ENCODE data around the gene MAP1LC3C. TPM values are rescaled to one million over a fixed set of nuclear protein-coding genes. Genes with fewer than 3 reads are reported as not detected.

Gene MAP1LC3C
- total RNA-seq, 4 donors from 2014 or later = 0.85 to 6.7 TPM; not detected in 2

DNA sequence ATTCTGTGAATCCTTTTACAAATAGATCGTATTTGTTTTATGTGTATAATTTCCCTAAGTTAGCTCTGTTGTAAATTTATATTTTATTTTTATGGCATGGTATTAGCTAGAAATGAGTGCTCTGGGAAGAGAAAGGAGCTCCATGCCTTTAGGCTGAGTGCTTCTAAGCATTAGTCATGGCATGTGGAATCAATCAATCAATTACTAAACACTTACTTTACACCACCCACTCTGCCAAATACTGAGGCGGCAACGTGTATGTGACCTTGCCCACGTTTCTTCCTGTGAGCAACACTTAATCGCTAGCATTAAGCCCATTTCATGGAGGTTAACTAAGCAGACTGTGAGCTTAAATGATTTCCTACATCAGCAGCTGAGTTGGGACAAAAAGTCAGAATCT, 48.5 kb downstream of the MAP1LC3C start:
- peaks cover 0 to 4% (median 3%) of the 10 kb centered on the region in 3 donors for H3K4me1 ChIP-seq
- intact Hi-C loops (cut with DNase I) = no loop called here
- TF ChIP-seq, protein P1, sequence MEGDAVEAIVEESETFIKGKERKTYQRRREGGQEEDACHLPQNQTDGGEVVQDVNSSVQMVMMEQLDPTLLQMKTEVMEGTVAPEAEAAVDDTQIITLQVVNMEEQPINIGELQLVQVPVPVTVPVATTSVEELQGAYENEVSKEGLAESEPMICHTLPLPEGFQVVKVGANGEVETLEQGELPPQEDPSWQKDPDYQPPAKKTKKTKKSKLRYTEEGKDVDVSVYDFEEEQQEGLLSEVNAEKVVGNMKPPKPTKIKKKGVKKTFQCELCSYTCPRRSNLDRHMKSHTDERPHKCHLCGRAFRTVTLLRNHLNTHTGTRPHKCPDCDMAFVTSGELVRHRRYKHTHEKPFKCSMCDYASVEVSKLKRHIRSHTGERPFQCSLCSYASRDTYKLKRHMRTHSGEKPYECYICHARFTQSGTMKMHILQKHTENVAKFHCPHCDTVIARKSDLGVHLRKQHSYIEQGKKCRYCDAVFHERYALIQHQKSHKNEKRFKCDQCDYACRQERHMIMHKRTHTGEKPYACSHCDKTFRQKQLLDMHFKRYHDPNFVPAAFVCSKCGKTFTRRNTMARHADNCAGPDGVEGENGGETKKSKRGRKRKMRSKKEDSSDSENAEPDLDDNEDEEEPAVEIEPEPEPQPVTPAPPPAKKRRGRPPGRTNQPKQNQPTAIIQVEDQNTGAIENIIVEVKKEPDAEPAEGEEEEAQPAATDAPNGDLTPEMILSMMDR (IDR thresholded peaks at IDR 0.05) = no peak
- TF ChIP-seq POLR2A (IDR thresholded peaks at IDR 0.05) = no peak
- no peak overlapping the region for H3K27ac ChIP-seq
- no peak for DNase-seq
- no peaks in the 10 kb centered on the region for H3K36me3 ChIP-seq
- peaks cover 0 to 5% (median 0%) of the 10 kb centered on the region in 4 donors for H3K27me3 ChIP-seq
- H3K9me3 ChIP-seq = no peaks in the 10 kb centered on the region
- H3K4me3 ChIP-seq = no peak overlapping the region
- WGBS, 2 donors = 26 to 33% methylated on average over 5 of the region's 5 CpGs

DNA sequence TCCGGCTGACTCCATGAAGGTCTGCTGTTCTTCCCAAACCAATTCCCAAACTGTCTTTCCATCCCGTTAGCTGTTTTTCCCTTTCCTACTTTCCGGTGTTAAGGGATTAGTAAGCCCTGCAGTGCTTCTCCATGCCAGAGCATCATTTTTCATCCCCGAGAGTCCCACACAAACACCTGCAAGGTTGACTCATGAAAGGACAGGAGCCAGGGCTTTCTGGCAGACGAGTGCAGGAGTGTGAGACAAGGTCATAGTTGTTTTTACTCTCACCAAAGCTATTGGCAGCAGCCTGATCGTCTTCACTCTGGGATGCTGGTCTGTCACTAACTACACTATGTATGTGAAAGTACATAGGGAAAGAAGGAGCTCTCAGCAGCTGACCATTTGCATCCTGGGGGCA, 51.5 kb downstream of the MAP1LC3C start:
- Histone ChIP-seq H3K36me3 (no peaks in the 10 kb centered on the region), H3K4me1 (peaks cover 0 to 4% (median 3%) of the 10 kb centered on the region in 3 donors), H3K4me3 (no peak overlapping the region), H3K27ac (no peak overlapping the region), H3K9me3 (no peaks in the 10 kb centered on the region), H3K27me3 (peaks cover 0 to 5% (median 0%) of the 10 kb centered on the region in 4 donors)
- WGBS, 2 donors = 32 to 36% methylated on average over 6 of the region's 6 CpGs
- no peak for TF ChIP-seq POLR2A (IDR thresholded peaks at IDR 0.05)
- TF ChIP-seq, protein P1 (IDR thresholded peaks at IDR 0.05) = no peak
- no peak for DNase-seq
- intact Hi-C loops (cut with DNase I) = no loop called here

Other genes starting within 250 kb of the MAP1LC3C start
- 1 to 10 TPM; 1.5 to 9.2 (median 5.3) TPM for gene EXO1, start 150.9 kb downstream of the MAP1LC3C start, total RNA-seq
- not detected for gene BECN2, start 41.3 kb downstream of the MAP1LC3C start, total RNA-seq

All from esophagus squamous epithelium (tissue), 5 donors.